ENCODE measurements around the gene YPEL4.

- TF ChIP-seq TAF1 (IDR thresholded peaks at IDR 0.05; ENCODE audit: borderline replicate concordance, low read depth, low read length) (no peak), POLR2AphosphoS5 (IDR thresholded peaks at IDR 0.05; ENCODE audit: low read depth, low read length) (no peak), JUND (IDR thresholded peaks at IDR 0.05) (no peak)
- TF ChIP-seq, protein P1, sequence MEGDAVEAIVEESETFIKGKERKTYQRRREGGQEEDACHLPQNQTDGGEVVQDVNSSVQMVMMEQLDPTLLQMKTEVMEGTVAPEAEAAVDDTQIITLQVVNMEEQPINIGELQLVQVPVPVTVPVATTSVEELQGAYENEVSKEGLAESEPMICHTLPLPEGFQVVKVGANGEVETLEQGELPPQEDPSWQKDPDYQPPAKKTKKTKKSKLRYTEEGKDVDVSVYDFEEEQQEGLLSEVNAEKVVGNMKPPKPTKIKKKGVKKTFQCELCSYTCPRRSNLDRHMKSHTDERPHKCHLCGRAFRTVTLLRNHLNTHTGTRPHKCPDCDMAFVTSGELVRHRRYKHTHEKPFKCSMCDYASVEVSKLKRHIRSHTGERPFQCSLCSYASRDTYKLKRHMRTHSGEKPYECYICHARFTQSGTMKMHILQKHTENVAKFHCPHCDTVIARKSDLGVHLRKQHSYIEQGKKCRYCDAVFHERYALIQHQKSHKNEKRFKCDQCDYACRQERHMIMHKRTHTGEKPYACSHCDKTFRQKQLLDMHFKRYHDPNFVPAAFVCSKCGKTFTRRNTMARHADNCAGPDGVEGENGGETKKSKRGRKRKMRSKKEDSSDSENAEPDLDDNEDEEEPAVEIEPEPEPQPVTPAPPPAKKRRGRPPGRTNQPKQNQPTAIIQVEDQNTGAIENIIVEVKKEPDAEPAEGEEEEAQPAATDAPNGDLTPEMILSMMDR (IDR thresholded peaks at IDR 0.05), result no peak
- TF ChIP-seq, protein P2, sequence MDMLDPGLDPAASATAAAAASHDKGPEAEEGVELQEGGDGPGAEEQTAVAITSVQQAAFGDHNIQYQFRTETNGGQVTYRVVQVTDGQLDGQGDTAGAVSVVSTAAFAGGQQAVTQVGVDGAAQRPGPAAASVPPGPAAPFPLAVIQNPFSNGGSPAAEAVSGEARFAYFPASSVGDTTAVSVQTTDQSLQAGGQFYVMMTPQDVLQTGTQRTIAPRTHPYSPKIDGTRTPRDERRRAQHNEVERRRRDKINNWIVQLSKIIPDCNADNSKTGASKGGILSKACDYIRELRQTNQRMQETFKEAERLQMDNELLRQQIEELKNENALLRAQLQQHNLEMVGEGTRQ (IDR thresholded peaks at IDR 0.05; ENCODE audit: borderline replicate concordance, low read depth, low read length), result no peak
These were observed 8.3 kb upstream of the YPEL4 start for GRCh38 chr11:57658023-57658361.
